K562 (cell line): ENCODE data around the gene DMD. TPM values are rescaled to one million over a fixed set of nuclear protein-coding genes. Genes with fewer than 3 reads are reported as not detected.

ENCODE experiments used
- ATAC-seq: fragments of 200-7000 bp; cut with Tn5 transposase; 3 replicates; pipeline ENCODE4 v1.9.1; 2020; ENCODE audit warnings: moderate library complexity
- BruUV-seq: library from RNA; stranded (reverse); fragments of 400-500 nt; replicated peaks from 2 replicates; lab custom pipeline; 2021; lab: Mats Ljungman, UMichigan
- CTCF ChIA-PET: fragments of 300-600 bp; formaldehyde crosslinking; extraction: SDS; loops from one replicate; lab custom pipeline; 2021; ENCODE audit warnings: low intra/inter-chr PET ratio; lab: Yijun Ruan, JAX
- POLR2A ChIA-PET: fragments of 300-600, 350-650 bp; sonication (Branson Sonifier 250); formaldehyde crosslinking; extraction: SDS; loops from one replicate; lab custom pipeline; 2021; ENCODE audit warnings: antibody characterized with exemption, inconsistent platforms; lab: Yijun Ruan, JAX
- DNase-seq, 4 experiments: peaks; one replicate each; pipeline versions ENCODE4 v3.0.0 to v3.0.0-alpha.2; 2011 to 2018; ENCODE audit warnings: low spot score in 3 of 4, mixed read lengths in 3 of 4; ENCODE audit errors: extremely low read depth in 1 of 4
- FAIRE-seq: peaks from 2 replicates; lab custom pipeline; 2011; peaks lifted over from hg19 to GRCh38; lab: Jason Lieb, UNC
- H2AFZ ChIP-seq: 2 replicates; pipeline ENCODE4 v1.6.0; 2011; ENCODE audit warnings: low read depth, low read length, control low read depth, inconsistent platforms
- H3K27ac ChIP-seq: fragments of 200-600 bp; 3 replicates; pipeline ENCODE4 v1.8.0; 2011; ENCODE audit warnings: low read depth, mild to moderate bottlenecking, control low read depth, inconsistent platforms, low read length, moderate library complexity, mixed read lengths; ENCODE audit errors: extremely low read depth
- H3K27me3 ChIP-seq, 2 experiments: fragments of 300-600 bp in 1 of 2; 2 replicates in 1 of 2; 3 replicates in 1 of 2; pipeline versions ENCODE4 v1.6.0 to v1.8.0; 2011; ENCODE audit warnings: inconsistent platforms in 2 of 2, low read length in 2 of 2, mild to moderate bottlenecking in 1 of 2, mixed read lengths in 1 of 2, moderate library complexity in 1 of 2; ENCODE audit not compliant: control insufficient read depth in 2 of 2, insufficient read depth in 2 of 2
- H3K36me3 ChIP-seq: fragments of 300-600 bp; 3 replicates; pipeline ENCODE4 v1.8.0; 2011; ENCODE audit warnings: mild to moderate bottlenecking, low read length, inconsistent platforms; ENCODE audit not compliant: control insufficient read depth, insufficient read depth
- H3K4me1 ChIP-seq, 2 experiments: fragments of 200-600 bp in 1 of 2; replicated peaks in 1 of 2; 2 replicates in 1 of 2; 3 replicates in 1 of 2; pipeline versions ENCODE4 v1.5.1 to v1.8.0; 2011; ENCODE audit warnings: inconsistent platforms in 2 of 2, low read length in 2 of 2, mild to moderate bottlenecking in 1 of 2, mixed read lengths in 1 of 2, moderate library complexity in 1 of 2; ENCODE audit not compliant: control insufficient read depth in 2 of 2, insufficient read depth in 2 of 2
- H3K4me2 ChIP-seq: 2 replicates; pipeline ENCODE4 v1.6.1; 2011; ENCODE audit warnings: low read length, control low read depth, inconsistent platforms, mixed read lengths; ENCODE audit not compliant: insufficient read depth
- H3K4me3 ChIP-seq: fragments of 200-600 bp; sonication (generic), shearing (Covaris generic); 2 replicates; pipeline ENCODE4 v1.5.1; 2016; ENCODE audit warnings: control low read depth, inconsistent platforms
- H3K79me2 ChIP-seq: fragments of 200-600 bp; 3 replicates; pipeline ENCODE4 v1.8.0; 2011; ENCODE audit warnings: low read length, inconsistent platforms; ENCODE audit not compliant: control insufficient read depth, insufficient read depth
- H3K9ac ChIP-seq, 2 experiments: 2 replicates each; pipeline versions ENCODE4 v1.6.0 to v1.6.1; 2011; ENCODE audit warnings: low read depth in 2 of 2, low read length in 2 of 2, control low read depth in 1 of 2, inconsistent platforms in 1 of 2, mild to moderate bottlenecking in 1 of 2, mixed read lengths in 1 of 2; ENCODE audit not compliant: insufficient read depth in 1 of 2
- H3K9me1 ChIP-seq: one replicate; pipeline ENCODE4 v1.6.0; 2011; ENCODE audit warnings: inconsistent platforms, mild to moderate bottlenecking, low read length, moderate library complexity; ENCODE audit not compliant: control insufficient read depth, insufficient read depth
- H3K9me3 ChIP-seq: replicated peaks from 2 replicates; pipeline ENCODE4 v1.5.1; 2011; ENCODE audit warnings: low read depth, low read length, inconsistent platforms; ENCODE audit not compliant: control insufficient read depth, insufficient read depth
- H4K20me1 ChIP-seq: replicated peaks from 2 replicates; pipeline ENCODE4 v1.6.1; 2011; ENCODE audit warnings: low read length, inconsistent platforms, mixed read lengths; ENCODE audit not compliant: control insufficient read depth, insufficient read depth
- ETV6 ChIP-seq, 3 experiments: fragments of 150-350 bp in 1 of 3; sonication (generic) in 1 of 3; formaldehyde crosslinking in 1 of 3; IDR thresholded peaks; 2 replicates each; pipeline versions ENCODE4 v1.6.1 to v1.8.0; 2014 to 2022; ENCODE audit warnings: borderline replicate concordance in 2 of 3, low read depth in 2 of 3, antibody characterized with exemption in 1 of 3, low read length in 1 of 3, mild to moderate bottlenecking in 1 of 3, missing genetic modification reagents in 1 of 3
- MEF2A ChIP-seq: IDR thresholded peaks from 2 replicates; pipeline ENCODE4 v1.6.1; 2011; ENCODE audit warnings: low read depth, mild to moderate bottlenecking, low read length, moderate library complexity; ENCODE audit not compliant: control insufficient read depth
- ZHX1 ChIP-seq: fragments of 150-350 bp; conservative IDR thresholded peaks from 2 replicates; pipeline ENCODE4 v1.6.1; 2014; ENCODE audit warnings: low read length
- WGBS: fragments of 100-300 bp; shearing (Covaris generic); methylation state at CpG from one replicate; pipeline ENCODE4 v1.1.6; 2016; ENCODE audit warnings: low coverage, mixed read lengths; ENCODE audit not compliant: insufficient coverage; ENCODE audit errors: missing lambda C conversion rate; 5-methylcytosine and 5-hydroxymethylcytosine counted together
- in situ Hi-C: fragments of 300-500 bp; cut with MboI; formaldehyde crosslinking; loops from 4 replicates; pipeline ENCODE4 v1.15.0; 2018; ENCODE audit warnings: inconsistent platforms, mixed read lengths
- intact Hi-C: fragments of 100-400 bp; cut with micrococcal nuclease; formaldehyde crosslinking; loops from 2 replicates; pipeline ENCODE4 v1.14.2; 2022
- polyA plus RNA-seq, 8 experiments: library from polyadenylated mRNA; depleted of rRNA in 4 of 8; stranded (reverse) in 5 of 8; unstranded in 3 of 8; fragments of >200 nt; fragmentation: Nextera tagmentation in 2 of 8; fragmentation: Illumina TruSeq in 1 of 8; extraction: Ambion mirVana in 2 of 8; extraction: Trizol in 1 of 8; gene quantifications; 2 replicates each; pipeline versions ENCODE4 v1.2.1 to v1.2.3, GENCODE V29; 2011 to 2014; ENCODE audit warnings: inconsistent platforms in 1 of 8, missing spikeins in 1 of 8
- total RNA-seq, 7 experiments: library from RNA; depleted of rRNA in 6 of 7; stranded (reverse); fragments of >200 nt in 6 of 7; fragmentation: Illumina TruSeq in 2 of 7; extraction: Trizol in 2 of 7; gene quantifications; 2 replicates each; pipeline versions ENCODE4 v1.2.1 to v1.2.3, GENCODE V29; 2011 to 2021; ENCODE audit warnings: low replicate concordance in 1 of 7
- TF ChIP-seq, protein P1 (sequence below): fragments of 450-650 bp; formaldehyde crosslinking; IDR thresholded peaks from 2 replicates; pipeline ENCODE4 v1.4.0; 2020; ENCODE audit warnings: mild to moderate bottlenecking, moderate library complexity
- TF ChIP-seq, protein P2 (sequence below): IDR thresholded peaks from 2 replicates; pipeline ENCODE4 v1.6.1; 2011; ENCODE audit warnings: borderline replicate concordance, low read depth, mild to moderate bottlenecking, moderate library complexity, low read length; ENCODE audit not compliant: insufficient read depth, poor library complexity, severe bottlenecking

Gene DMD
- total and polyA plus RNA-seq, 9 of the 15 experiments (the other 6 are each of a cell fraction or from before 2014, with no cell fraction given) = 3.8 to 20.4 (median 11.4) TPM

GRCh38 chrX:32744921-32745320, 466.4 kb downstream of the DMD start (continued):
- TF ChIP-seq, protein P1, sequence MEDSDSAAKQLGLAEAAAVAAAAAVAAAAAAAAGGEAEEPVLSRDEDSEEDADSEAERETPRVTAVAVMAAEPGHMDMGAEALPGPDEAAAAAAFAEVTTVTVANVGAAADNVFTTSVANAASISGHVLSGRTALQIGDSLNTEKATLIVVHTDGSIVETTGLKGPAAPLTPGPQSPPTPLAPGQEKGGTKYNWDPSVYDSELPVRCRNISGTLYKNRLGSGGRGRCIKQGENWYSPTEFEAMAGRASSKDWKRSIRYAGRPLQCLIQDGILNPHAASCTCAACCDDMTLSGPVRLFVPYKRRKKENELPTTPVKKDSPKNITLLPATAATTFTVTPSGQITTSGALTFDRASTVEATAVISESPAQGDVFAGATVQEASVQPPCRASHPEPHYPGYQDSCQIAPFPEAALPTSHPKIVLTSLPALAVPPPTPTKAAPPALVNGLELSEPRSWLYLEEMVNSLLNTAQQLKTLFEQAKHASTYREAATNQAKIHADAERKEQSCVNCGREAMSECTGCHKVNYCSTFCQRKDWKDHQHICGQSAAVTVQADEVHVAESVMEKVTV = no peak

DNA sequence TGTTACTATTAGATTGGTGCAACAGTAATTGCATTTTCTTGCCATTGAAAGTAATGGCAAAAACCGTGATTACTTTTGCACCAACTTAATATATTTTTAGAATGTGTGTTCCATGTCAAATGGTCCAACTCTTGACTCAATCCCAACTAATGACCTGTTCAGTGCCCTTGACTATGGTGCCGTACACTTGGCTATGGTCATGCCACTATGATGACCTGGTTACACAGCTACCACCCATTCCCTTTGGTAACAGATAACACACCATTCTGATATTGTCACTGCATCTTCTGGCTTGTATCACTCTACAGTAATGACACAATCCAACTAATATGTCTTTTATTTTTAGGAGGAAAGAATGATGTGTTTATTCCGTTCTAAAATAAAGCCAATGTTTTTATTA, 469.4 kb downstream of the DMD start:
- Histone ChIP-seq H4K20me1 (no peaks in the 10 kb centered on the region), H3K9me1 (no peaks in the 10 kb centered on the region), H3K9ac (no peak overlapping the region), H3K9me3 (no peaks in the 10 kb centered on the region), H3K36me3 (no peaks in the 10 kb centered on the region), H3K4me1 (no peaks in the 10 kb centered on the region), H2AFZ (no peak overlapping the region), H3K27me3 (no peaks in the 10 kb centered on the region), H3K4me3 (no peak overlapping the region), H3K79me2 (no peaks in the 10 kb centered on the region), H3K27ac (no peak overlapping the region), H3K4me2 (no peak overlapping the region)
- no peak for ATAC-seq
- no peak for DNase-seq
- no TSS peak for BruUV-seq
- in situ Hi-C loops (no loop called here), intact Hi-C loops (no loop called here)
- 0% methylated on average over 3 of the region's 3 CpGs for WGBS
- ChIA-PET CTCF (no interaction called here), POLR2A (no interaction called here)
- TF ChIP-seq ZHX1 (no peak), MEF2A (no peak), ETV6 (IDR thresholded peaks at IDR 0.05; ENCODE audit: borderline replicate concordance in 1 of 2, low read depth in 2 of 2, low read length in 1 of 2) (no peak), ETV6 (CRISPR knock-in tag; IDR thresholded peaks at IDR 0.05; ENCODE audit: borderline replicate concordance) (no peak)
- TF ChIP-seq, protein P2, sequence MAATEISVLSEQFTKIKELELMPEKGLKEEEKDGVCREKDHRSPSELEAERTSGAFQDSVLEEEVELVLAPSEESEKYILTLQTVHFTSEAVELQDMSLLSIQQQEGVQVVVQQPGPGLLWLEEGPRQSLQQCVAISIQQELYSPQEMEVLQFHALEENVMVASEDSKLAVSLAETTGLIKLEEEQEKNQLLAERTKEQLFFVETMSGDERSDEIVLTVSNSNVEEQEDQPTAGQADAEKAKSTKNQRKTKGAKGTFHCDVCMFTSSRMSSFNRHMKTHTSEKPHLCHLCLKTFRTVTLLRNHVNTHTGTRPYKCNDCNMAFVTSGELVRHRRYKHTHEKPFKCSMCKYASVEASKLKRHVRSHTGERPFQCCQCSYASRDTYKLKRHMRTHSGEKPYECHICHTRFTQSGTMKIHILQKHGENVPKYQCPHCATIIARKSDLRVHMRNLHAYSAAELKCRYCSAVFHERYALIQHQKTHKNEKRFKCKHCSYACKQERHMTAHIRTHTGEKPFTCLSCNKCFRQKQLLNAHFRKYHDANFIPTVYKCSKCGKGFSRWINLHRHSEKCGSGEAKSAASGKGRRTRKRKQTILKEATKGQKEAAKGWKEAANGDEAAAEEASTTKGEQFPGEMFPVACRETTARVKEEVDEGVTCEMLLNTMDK = no peak
- FAIRE-seq = no peak
